T-helper 22 cell (primary cell): ENCODE results near the gene LRRC4B.
A peak's percentile ranks its signal among the peaks of the same experiment; 100 is the strongest.
"Not testable (repeated sequence)": the region's sequence is repeated elsewhere in the genome, so short reads cannot be mapped to it uniquely, and the experiment has no call there.

Experiments
- DNase-seq: peaks from one replicate; pipeline ENCODE4 v3.0.0-alpha.2; 2020; ENCODE audit warnings: low read depth

LRRC4B gene

GRCh38 chr19:50485284-50485955 lies 82.8 kb downstream of the LRRC4B start:
- no peak for DNase-seq

DNA sequence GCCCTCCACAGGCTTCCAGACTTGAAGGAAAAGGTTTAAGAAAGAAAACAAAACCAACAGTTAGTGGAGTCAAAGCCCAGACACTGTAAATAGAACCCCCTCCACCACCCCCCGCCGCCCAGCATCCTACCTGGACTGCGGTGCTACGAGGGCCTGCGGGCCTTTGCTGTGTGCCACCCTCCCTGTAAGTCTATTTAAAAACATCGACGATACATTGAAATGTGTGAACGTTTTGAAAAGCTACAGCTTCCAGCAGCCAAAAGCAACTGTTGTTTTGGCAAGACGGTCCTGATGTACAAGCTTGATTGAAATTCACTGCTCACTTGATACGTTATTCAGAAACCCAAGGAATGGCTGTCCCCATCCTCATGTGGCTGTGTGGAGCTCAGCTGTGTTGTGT lies 85.3 kb downstream of the LRRC4B start:
- no peak for DNase-seq

GRCh38 chr19:50482271-50482855 lies 85.9 kb downstream of the LRRC4B start:
- DNase-seq = no peak

- no peak for DNase-seq
Measured at GRCh38 chr19:50481351-50482149, 86.7 kb downstream of the LRRC4B start.

DNA sequence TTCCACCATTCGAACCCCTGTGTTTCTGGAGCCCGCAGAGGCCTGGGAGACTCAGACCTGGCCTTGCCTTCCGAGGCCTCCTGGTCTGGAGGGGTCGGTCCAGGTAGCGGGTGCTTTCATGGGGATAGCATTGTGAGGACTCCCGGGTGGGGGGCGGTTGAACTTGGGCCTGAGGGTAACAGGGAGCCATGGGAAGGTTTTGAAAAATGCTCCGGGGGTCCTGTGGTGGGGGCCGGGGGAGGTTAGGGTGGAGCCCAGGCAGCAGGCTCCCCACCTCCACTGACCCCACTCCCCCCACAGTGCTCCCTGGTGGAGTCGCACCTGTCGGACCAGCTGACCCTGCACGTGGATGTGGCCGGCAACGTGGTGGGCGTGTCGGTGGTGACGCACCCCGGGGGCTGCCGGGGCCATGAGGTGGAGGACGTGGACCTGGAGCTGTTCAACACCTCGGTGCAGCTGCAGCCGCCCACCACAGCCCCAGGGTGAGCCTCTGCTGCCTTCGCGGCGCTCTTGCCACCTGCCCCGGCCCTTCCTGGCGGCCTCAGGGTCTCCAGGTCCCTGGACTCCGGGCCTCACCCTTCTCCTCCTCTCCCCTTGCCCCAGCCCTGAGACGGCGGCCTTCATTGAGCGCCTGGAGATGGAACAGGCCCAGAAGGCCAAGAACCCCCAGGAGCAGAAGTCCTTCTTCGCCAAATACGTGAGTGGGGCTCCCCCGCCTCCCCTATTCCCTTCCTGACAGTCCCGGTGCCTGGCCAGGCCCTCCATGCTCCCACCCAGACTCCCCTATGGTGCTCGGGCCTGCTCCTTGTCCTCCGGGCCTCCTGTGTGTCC lies 87.7 kb downstream of the LRRC4B start:
- DNase-seq = no peak

GRCh38 chr19:50479761-50480251 lies 88.4 kb downstream of the LRRC4B start:
- no peak for DNase-seq

- no peak for DNase-seq
Measured at GRCh38 chr19:50478901-50479715, 89.1 kb downstream of the LRRC4B start.

- no peak for DNase-seq
Measured at GRCh38 chr19:50477751-50478515, 90.3 kb downstream of the LRRC4B start.

- no peak for DNase-seq
Measured at GRCh38 chr19:50476907-50477238, 91.4 kb downstream of the LRRC4B start.

GRCh38 chr19:50476224-50476906 lies 91.9 kb downstream of the LRRC4B start, which contains the start of the genes EMC10 and GARIN5A:
Gene EMC10, plus strand, starts transcription at chr19:50476507. Its CDS starts 38 bp downstream, at chr19:50476545.
Gene GARIN5A, minus strand, starts transcription at chr19:50476848. Its CDS starts 460 bp downstream, at chr19:50476388.
- peak; percentile 85 for DNase-seq

DNA sequence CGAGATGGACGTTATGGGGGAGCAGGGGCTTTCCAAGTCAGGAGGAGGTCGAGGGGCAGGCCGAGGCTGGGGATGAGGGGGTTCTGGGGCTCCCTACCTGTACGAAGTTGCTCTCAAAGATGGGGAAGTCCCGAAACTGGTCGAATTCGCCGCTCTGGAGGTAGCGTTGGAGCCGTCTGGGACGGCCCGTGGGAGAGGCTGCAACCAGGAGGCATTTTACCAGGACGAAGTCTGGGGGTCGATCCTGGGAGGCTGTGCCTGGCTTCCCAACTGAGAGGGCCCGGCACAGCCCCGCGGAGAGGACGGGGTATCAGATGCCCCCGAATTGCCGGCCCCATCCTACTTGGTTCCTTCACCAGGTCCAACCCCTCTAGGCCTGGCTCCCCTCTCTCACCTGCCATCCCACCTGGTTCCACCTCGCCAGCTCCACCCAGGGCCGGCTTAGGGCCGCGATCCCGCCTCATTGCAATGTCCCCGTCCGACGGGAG lies 92.5 kb downstream of the LRRC4B start:
- no peak for DNase-seq

GRCh38 chr19:50475101-50475568 lies 93.1 kb downstream of the LRRC4B start:
- no peak for DNase-seq

GRCh38 chr19:50473336-50473735 lies 94.9 kb downstream of the LRRC4B start:
- DNase-seq = not testable (repeated sequence)

- no peak for DNase-seq
Measured at GRCh38 chr19:50468818-50469217, 99.4 kb downstream of the LRRC4B start.

DNA sequence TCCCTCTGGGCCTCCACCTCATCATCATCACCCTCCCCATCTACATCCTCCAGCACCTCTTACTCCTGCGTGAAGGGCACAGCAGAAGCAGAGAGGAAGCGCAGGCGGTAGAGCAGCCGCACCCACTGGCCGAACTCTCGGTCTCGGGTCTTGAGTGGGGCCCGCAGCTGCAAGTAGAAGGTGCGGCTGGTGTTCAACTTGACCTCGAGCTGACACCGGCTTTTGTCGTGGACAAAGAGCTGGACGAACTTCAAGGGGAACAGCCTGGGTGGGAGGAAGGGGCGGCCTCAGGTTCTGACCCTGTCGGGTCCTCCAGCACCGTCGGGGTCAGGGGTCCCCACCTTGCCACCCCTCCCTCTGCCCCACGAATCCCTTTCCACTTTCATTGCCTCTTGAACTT lies 100.7 kb downstream of the LRRC4B start:
- no peak for DNase-seq
